H1 (cell line): ENCODE measurements around the gene MAST2. TPM values are rescaled to one million over a fixed set of nuclear protein-coding genes. Genes with fewer than 3 reads are reported as not detected.
A peak's percentile ranks its signal among the peaks of the same experiment; 100 is the strongest.

Experiments used
- CTCF ChIA-PET: fragments of 300-600 bp; sonication (Branson Sonifier 250); formaldehyde crosslinking; loops from one replicate; lab custom pipeline; 2021; ENCODE audit not compliant: partially characterized antibody; lab: Charles Lee
- POLR2A ChIA-PET: fragments of 300-600 bp; sonication (Branson Sonifier 250); formaldehyde crosslinking; loops from one replicate; lab custom pipeline; 2021; ENCODE audit warnings: inconsistent platforms; ENCODE audit not compliant: partially characterized antibody; lab: Charles Lee
- DNase-seq, 2 experiments: peaks; one replicate each; pipeline versions ENCODE4 v3.0.0 to v3.0.0-alpha.2; 2010 to 2022; ENCODE audit warnings: low spot score in 2 of 2, low read depth in 1 of 2, mixed read lengths in 1 of 2
- FAIRE-seq: peaks from 2 replicates; lab custom pipeline; 2011; peaks lifted over from hg19 to GRCh38; lab: Jason Lieb, UNC
- H2AFZ ChIP-seq: 2 replicates; pipeline ENCODE4 v1.8.1; 2012; ENCODE audit warnings: low read length, inconsistent platforms
- H2AK5ac ChIP-seq: 2 replicates; pipeline ENCODE4 v1.6.1; 2013; ENCODE audit warnings: low read depth, low read length
- H2BK120ac ChIP-seq: replicated peaks from 2 replicates; pipeline ENCODE3; 2013; ENCODE audit warnings: low read depth, low read length, inconsistent platforms
- H2BK12ac ChIP-seq: 2 replicates; pipeline ENCODE4 v1.6.1; 2013; ENCODE audit warnings: low read depth, low read length
- H2BK15ac ChIP-seq: 2 replicates; pipeline ENCODE4 v1.6.1; 2013; ENCODE audit warnings: low read length
- H2BK20ac ChIP-seq: 2 replicates; pipeline ENCODE4 v1.6.1; 2013; ENCODE audit warnings: low read length
- H2BK5ac ChIP-seq: 2 replicates; pipeline ENCODE4 v1.6.1; 2013; ENCODE audit warnings: low read depth, low read length
- H3K14ac ChIP-seq: 2 replicates; pipeline ENCODE4 v1.6.1; 2013; ENCODE audit warnings: inconsistent platforms; ENCODE audit not compliant: insufficient read length
- H3K18ac ChIP-seq: 2 replicates; pipeline ENCODE4 v1.6.1; 2013; ENCODE audit warnings: low read length; ENCODE audit errors: extremely low read depth
- H3K23ac ChIP-seq: 2 replicates; pipeline ENCODE4 v1.6.1; 2013; ENCODE audit warnings: inconsistent platforms; ENCODE audit not compliant: insufficient read length
- H3K23me2 ChIP-seq: 2 replicates; pipeline ENCODE4 v1.6.1; 2013; ENCODE audit warnings: low read depth, low read length
- H3K27ac ChIP-seq: 2 replicates; pipeline ENCODE4 v1.6.1; 2011; ENCODE audit warnings: low read depth, low read length, inconsistent platforms
- H3K27me3 ChIP-seq, 4 experiments: replicated peaks in 1 of 4; 1 replicate in 1 of 4; 2 replicates in 3 of 4; pipeline versions ENCODE4 v1.6.1 to v1.8.1; 2011 to 2013; ENCODE audit warnings: low read length in 3 of 4, mild to moderate bottlenecking in 3 of 4, inconsistent platforms in 2 of 4, mixed read lengths in 2 of 4, moderate library complexity in 1 of 4; ENCODE audit not compliant: control insufficient read depth in 3 of 4, insufficient read depth in 3 of 4; ENCODE audit errors: extremely low read depth in 1 of 4
- H3K36me3 ChIP-seq, 4 experiments: 2 replicates each; pipeline versions ENCODE4 v1.6.1 to v1.8.1; 2011 to 2013; ENCODE audit warnings: mild to moderate bottlenecking in 4 of 4, low read length in 3 of 4, moderate library complexity in 2 of 4, control low read depth in 1 of 4, inconsistent platforms in 1 of 4; ENCODE audit not compliant: insufficient read depth in 4 of 4, control insufficient read depth in 2 of 4
- H3K4ac ChIP-seq: replicated peaks from 2 replicates; pipeline ENCODE3; 2013; ENCODE audit warnings: low read length, low read depth, mixed read lengths, inconsistent platforms; ENCODE audit not compliant: insufficient read length
- H3K4me1 ChIP-seq, 4 experiments: replicated peaks in 1 of 4; 1 replicate in 1 of 4; 2 replicates in 3 of 4; pipeline versions ENCODE4 v1.6.1 to v1.8.1; 2011 to 2013; ENCODE audit warnings: low read length in 3 of 4, inconsistent platforms in 2 of 4, mixed read lengths in 1 of 4; ENCODE audit not compliant: insufficient read depth in 4 of 4, control insufficient read depth in 3 of 4
- H3K4me2 ChIP-seq, 2 experiments: 2 replicates each; pipeline versions ENCODE4 v1.6.1 to v1.8.1; 2011 to 2013; ENCODE audit warnings: low read depth in 2 of 2, low read length in 2 of 2, control low read depth in 1 of 2, inconsistent platforms in 1 of 2, mild to moderate bottlenecking in 1 of 2; ENCODE audit not compliant: insufficient read depth in 1 of 2
- H3K4me3 ChIP-seq, 4 experiments: fragments of 200-600, 300-600 bp in 1 of 4; sonication (generic), shearing (Covaris generic), sonication (Bioruptor Twin) in 1 of 4; 2 replicates each; pipeline versions ENCODE4 v1.5.1 to v1.8.1; 2011 to 2016; ENCODE audit warnings: low read length in 4 of 4, low read depth in 3 of 4, control low read depth in 2 of 4, inconsistent platforms in 2 of 4, mild to moderate bottlenecking in 2 of 4, mixed read lengths in 1 of 4, moderate library complexity in 1 of 4; ENCODE audit not compliant: insufficient read depth in 2 of 4; ENCODE audit errors: extremely low read depth in 1 of 4
- H3K56ac ChIP-seq: replicated peaks from 2 replicates; pipeline ENCODE3; 2013; ENCODE audit warnings: low read depth, mild to moderate bottlenecking, mixed read lengths, low read length, inconsistent platforms; ENCODE audit not compliant: insufficient read length
- H3K79me1 ChIP-seq: 2 replicates; pipeline ENCODE4 v1.6.1; 2013; ENCODE audit warnings: low read depth, low read length, control low read depth
- H3K79me2 ChIP-seq, 2 experiments: 2 replicates each; pipeline versions ENCODE4 v1.6.1 to v1.8.1; 2012 to 2013; ENCODE audit warnings: low read length in 2 of 2, mild to moderate bottlenecking in 2 of 2, inconsistent platforms in 1 of 2; ENCODE audit not compliant: insufficient read depth in 2 of 2, control insufficient read depth in 1 of 2
- H3K9ac ChIP-seq, 4 experiments: replicated peaks in 1 of 4; 1 replicate in 1 of 4; 2 replicates in 3 of 4; pipeline versions ENCODE4 v1.6.1 to v1.8.1; 2011 to 2013; ENCODE audit warnings: low read depth in 3 of 4, low read length in 3 of 4, control low read depth in 2 of 4, mild to moderate bottlenecking in 2 of 4, moderate library complexity in 2 of 4, inconsistent platforms in 1 of 4; ENCODE audit errors: extremely low read depth in 1 of 4
- H3K9me3 ChIP-seq, 2 experiments: 2 replicates each; pipeline versions ENCODE4 v1.6.1 to v1.8.1; 2012 to 2013; ENCODE audit warnings: mild to moderate bottlenecking in 2 of 2, moderate library complexity in 2 of 2, control low read depth in 1 of 2, inconsistent platforms in 1 of 2, low read depth in 1 of 2, low read length in 1 of 2, mixed read lengths in 1 of 2; ENCODE audit not compliant: insufficient read depth in 2 of 2
- H4K20me1 ChIP-seq, 2 experiments: replicated peaks in 1 of 2; 2 replicates each; pipeline versions ENCODE3 to v1.8.1; 2011 to 2013; ENCODE audit warnings: inconsistent platforms in 2 of 2, low read length in 2 of 2, mild to moderate bottlenecking in 1 of 2; ENCODE audit not compliant: insufficient read depth in 2 of 2, control insufficient read depth in 1 of 2
- H4K5ac ChIP-seq: 2 replicates; pipeline ENCODE4 v1.6.1; 2013; ENCODE audit warnings: low read length, low read depth, mixed read lengths, inconsistent platforms; ENCODE audit not compliant: insufficient read length
- H4K8ac ChIP-seq: 2 replicates; pipeline ENCODE4 v1.8.0; 2013; ENCODE audit warnings: mild to moderate bottlenecking, moderate library complexity, low read length, inconsistent platforms; ENCODE audit not compliant: insufficient read depth; ENCODE audit errors: extremely low read depth
- H4K91ac ChIP-seq: replicated peaks from 2 replicates; pipeline ENCODE3; 2013; ENCODE audit warnings: low read length, mixed read lengths, inconsistent platforms; ENCODE audit not compliant: insufficient read length
- RAD21 ChIP-seq, 2 experiments: IDR thresholded peaks in 1 of 2; conservative IDR thresholded peaks in 1 of 2; 2 replicates each; pipeline ENCODE4 v1.6.1; 2011; ENCODE audit warnings: low read depth in 2 of 2, low read length in 2 of 2, improper control_type of control experiment in 1 of 2, inconsistent platforms in 1 of 2, mild to moderate bottlenecking in 1 of 2, moderate library complexity in 1 of 2
- RNF2 ChIP-seq: fragments of 200-900, 300-1000 bp; sonication (generic); IDR thresholded peaks from 2 replicates; pipeline ENCODE4 v1.7.1; 2016; ENCODE audit warnings: borderline replicate concordance, low read depth, mild to moderate bottlenecking, antibody characterized with exemption, low read length; ENCODE audit not compliant: poor library complexity, severe bottlenecking; ENCODE audit errors: missing control alignments
- YY1 ChIP-seq: IDR thresholded peaks from 2 replicates; pipeline ENCODE4 v1.6.1; 2011; ENCODE audit warnings: low read depth, mild to moderate bottlenecking, low read length
- whole genome bisulfite sequencing, 2 experiments: shearing (Covaris generic) in 1 of 2; methylation state at CpG; one replicate each; pipeline versions ENCODE4 v1.1.6 to v1.1.7; 2013 to 2015; ENCODE audit warnings: low lambda C conversion rate in 2 of 2, mixed read lengths in 2 of 2, inconsistent platforms in 1 of 2, low coverage in 1 of 2, missing lambda C conversion rate in 1 of 2; ENCODE audit not compliant: insufficient replicate concordance in 2 of 2, insufficient coverage in 1 of 2, insufficient read length in 1 of 2; ENCODE audit errors: extremely low coverage in 1 of 2, missing lambda C conversion rate in 1 of 2; 5-methylcytosine and 5-hydroxymethylcytosine counted together
- polyA plus RNA-seq, 7 experiments: library from polyadenylated mRNA; depleted of rRNA in 3 of 7; stranded (reverse) in 5 of 7; unstranded in 2 of 7; fragments of >200 nt in 5 of 7; fragments of 200-250 nt in 2 of 7; gene quantifications; 1 replicate in 5 of 7; 2 replicates in 1 of 7; 4 replicates in 1 of 7; pipeline versions ENCODE4 v1.2.1 to v1.2.3, GENCODE V29; 2011 to 2013; ENCODE audit warnings: missing spikeins in 2 of 7, mixed read lengths in 2 of 7
- total RNA-seq: library from RNA; stranded (reverse); fragmentation: NEBNext Ultra II Directional; extraction: Animal tissue kit (Norgen Biotek cat#: 25700); gene quantifications from 2 replicates; pipeline ENCODE4 v1.2.1, GENCODE V29; 2021
- TF ChIP-seq, protein P1 (sequence below), 3 experiments: IDR thresholded peaks; 1 replicate in 2 of 3; 2 replicates in 1 of 3; pipeline versions ENCODE4 v1.5.1 to v1.6.1; 2011; ENCODE audit warnings: low read length in 3 of 3, mild to moderate bottlenecking in 3 of 3, inconsistent platforms in 2 of 3, low read depth in 1 of 3, moderate library complexity in 1 of 3; ENCODE audit not compliant: insufficient read depth in 1 of 3; ENCODE audit errors: control extremely low read depth in 1 of 3

Gene MAST2
- total and polyA plus RNA-seq, 2 of the 8 experiments (the other 6 are each of a cell fraction or from before 2014, with no cell fraction given), result 20.5 to 35.4 TPM

DNA sequence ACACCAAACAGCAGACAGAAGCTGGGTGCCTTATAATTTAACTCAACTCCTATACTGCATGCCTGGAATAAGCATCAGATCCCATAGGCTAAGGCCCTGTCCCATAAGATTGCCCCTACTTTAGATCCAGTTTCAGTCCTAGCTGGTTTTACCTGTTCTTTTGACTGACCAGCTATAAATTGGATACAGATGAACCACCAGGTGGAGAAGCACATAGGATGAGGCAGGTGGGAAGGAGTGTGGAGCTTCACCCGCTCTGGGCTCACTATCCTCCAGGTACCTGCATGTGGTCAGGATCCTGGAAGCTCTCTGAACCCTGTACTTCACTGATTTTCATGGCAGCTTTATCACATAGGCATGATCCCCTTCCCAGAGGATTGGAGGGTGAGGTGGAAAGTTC, 51.3 kb downstream of the MAST2 start:
- WGBS, 2 experiments, result 82% methylated on average over 1 of the region's 1 CpG; no CpG with 5 or more reads in 1 of the 2 experiments
- no peak overlapping the region for H3K23ac ChIP-seq
- H3K27ac ChIP-seq, result no peak overlapping the region
- peaks cover 0 to 2% (median 0%) of the 10 kb centered on the region in 4 experiments; a peak in 1 of 8 replicates for H3K36me3 ChIP-seq
- no peak overlapping the region for H4K8ac ChIP-seq
- DNase-seq, result no peak
- no peak overlapping the region for H2BK120ac ChIP-seq
- H2AFZ ChIP-seq, result no peak overlapping the region
- H4K20me1 ChIP-seq, result no peaks in the 10 kb centered on the region
- TF ChIP-seq RAD21 (IDR thresholded peaks at IDR 0.05 in 1 of 2, conservative IDR thresholded peaks at IDR 0.05 in 1 of 2; ENCODE audit: low read depth in 2 of 2, low read length in 2 of 2) (peak; percentile 22 to 37; a peak in 3 of 4 replicates), RNF2 (no peak), YY1 (no peak)
- TF ChIP-seq, protein P1, sequence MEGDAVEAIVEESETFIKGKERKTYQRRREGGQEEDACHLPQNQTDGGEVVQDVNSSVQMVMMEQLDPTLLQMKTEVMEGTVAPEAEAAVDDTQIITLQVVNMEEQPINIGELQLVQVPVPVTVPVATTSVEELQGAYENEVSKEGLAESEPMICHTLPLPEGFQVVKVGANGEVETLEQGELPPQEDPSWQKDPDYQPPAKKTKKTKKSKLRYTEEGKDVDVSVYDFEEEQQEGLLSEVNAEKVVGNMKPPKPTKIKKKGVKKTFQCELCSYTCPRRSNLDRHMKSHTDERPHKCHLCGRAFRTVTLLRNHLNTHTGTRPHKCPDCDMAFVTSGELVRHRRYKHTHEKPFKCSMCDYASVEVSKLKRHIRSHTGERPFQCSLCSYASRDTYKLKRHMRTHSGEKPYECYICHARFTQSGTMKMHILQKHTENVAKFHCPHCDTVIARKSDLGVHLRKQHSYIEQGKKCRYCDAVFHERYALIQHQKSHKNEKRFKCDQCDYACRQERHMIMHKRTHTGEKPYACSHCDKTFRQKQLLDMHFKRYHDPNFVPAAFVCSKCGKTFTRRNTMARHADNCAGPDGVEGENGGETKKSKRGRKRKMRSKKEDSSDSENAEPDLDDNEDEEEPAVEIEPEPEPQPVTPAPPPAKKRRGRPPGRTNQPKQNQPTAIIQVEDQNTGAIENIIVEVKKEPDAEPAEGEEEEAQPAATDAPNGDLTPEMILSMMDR (IDR thresholded peaks at IDR 0.05; ENCODE audit: control extremely low read depth in 1 of 3, insufficient read depth in 1 of 3, low read depth in 1 of 3, low read length in 3 of 3), result peak in 1 of 3 experiments; percentile 42; a peak in 1 of 4 replicates
- H2BK5ac ChIP-seq, result no peak overlapping the region
- H3K14ac ChIP-seq, result no peak overlapping the region
- no peak for FAIRE-seq
- ChIA-PET CTCF (interaction anchor here (0.7 to 1.6 kb wide), 7 partner anchors 9 to 47 kb away, joined by 3 to 6 read pairs (median 4); no protein-coding TSS in a partner anchor), POLR2A (interaction anchor here (0.6 kb wide), 2 partner anchors 32 to 173 kb away, joined by 3 to 5 read pairs; no protein-coding TSS in a partner anchor)
- no peak overlapping the region for H2BK15ac ChIP-seq
- H2AK5ac ChIP-seq, result no peak overlapping the region
- H3K4me1 ChIP-seq, result peaks cover 0 to 4% (median 0%) of the 10 kb centered on the region in 4 experiments; a peak in 1 of 7 replicates
- no peaks in the 10 kb centered on the region; a peak in 1 of 4 replicates for H3K9me3 ChIP-seq
- H3K4ac ChIP-seq, result no peak overlapping the region
- no peak overlapping the region for H2BK12ac ChIP-seq
- H3K27me3 ChIP-seq, result no peaks in the 10 kb centered on the region
- H3K56ac ChIP-seq, result no peak overlapping the region
- H3K79me2 ChIP-seq, result peaks cover 0 to 50% of the 10 kb centered on the region in 2 experiments; a peak in 3 of 4 replicates
- H2BK20ac ChIP-seq, result no peak overlapping the region
- no peak overlapping the region for H4K91ac ChIP-seq
- H3K9ac ChIP-seq, result no peak overlapping the region
- no peaks in the 10 kb centered on the region for H3K23me2 ChIP-seq
- no peak overlapping the region for H3K4me2 ChIP-seq
- H3K79me1 ChIP-seq, result peaks cover 2% of the 10 kb centered on the region; the same call in 1 of the 2 replicates
- no peak overlapping the region for H3K18ac ChIP-seq
- H3K4me3 ChIP-seq, result no peak overlapping the region
- H4K5ac ChIP-seq, result no peak overlapping the region
